Bone marrow (tissue), 2 donors: ENCODE results near the gene PFKFB2.
"Not testable (repeated sequence)": the region's sequence is repeated elsewhere in the genome, so short reads cannot be mapped to it uniquely, and the experiment has no call there.

Experiments
- DNase-seq, 2 donors: peaks; one replicate each; lab custom pipeline; 2025; lab: John Stamatoyannopoulos, UW

Gene PFKFB2

GRCh38 chr1:207039380-207040180 is 13.5 kb upstream of the PFKFB2 start:
- DNase-seq = no peak

DNA sequence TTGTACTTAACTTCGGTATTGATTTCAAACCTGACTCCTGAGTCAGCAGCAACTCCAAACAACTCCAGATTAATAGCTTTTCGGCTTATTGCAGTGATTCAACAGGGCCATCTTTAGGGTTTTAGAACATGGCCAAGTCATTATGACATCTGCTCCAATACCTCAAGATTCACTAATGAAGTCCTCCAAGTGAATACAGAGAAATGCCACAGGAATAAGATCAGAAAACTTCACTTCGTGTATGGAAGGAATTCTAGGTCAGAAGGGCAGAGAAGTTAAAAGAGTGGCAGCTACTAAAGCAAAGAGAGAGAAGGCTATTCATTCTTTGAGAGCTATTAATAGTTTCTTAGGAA is 12.9 kb upstream of the PFKFB2 start:
- no peak for DNase-seq

DNA sequence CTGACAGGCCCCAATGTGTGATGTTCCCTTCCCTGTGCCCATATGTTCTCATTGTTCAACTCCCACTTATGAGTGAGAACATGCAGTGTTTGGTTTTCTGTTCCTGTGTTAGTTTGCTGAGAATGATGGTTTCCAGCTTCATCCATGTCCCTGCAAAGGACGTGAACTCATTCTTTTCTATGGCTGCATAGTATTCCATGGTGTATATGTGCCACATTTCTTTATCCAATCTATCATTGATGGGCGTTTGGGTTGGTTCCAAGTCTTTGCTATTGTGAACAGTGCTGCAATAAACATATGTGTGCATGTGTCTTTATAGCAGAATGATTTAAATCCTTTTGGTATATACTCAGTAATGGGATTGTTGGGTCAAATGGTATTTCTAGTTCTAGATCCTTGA is 11.7 kb upstream of the PFKFB2 start:
- not testable (repeated sequence) for DNase-seq

GRCh38 chr1:207045453-207045852 is 7.6 kb upstream of the PFKFB2 start:
- DNase-seq = no peak

GRCh38 chr1:207047505-207047904 is 5.6 kb upstream of the PFKFB2 start:
- no peak for DNase-seq

- DNase-seq = no peak
Measured at GRCh38 chr1:207048041-207048440, 5.0 kb upstream of the PFKFB2 start.

DNA sequence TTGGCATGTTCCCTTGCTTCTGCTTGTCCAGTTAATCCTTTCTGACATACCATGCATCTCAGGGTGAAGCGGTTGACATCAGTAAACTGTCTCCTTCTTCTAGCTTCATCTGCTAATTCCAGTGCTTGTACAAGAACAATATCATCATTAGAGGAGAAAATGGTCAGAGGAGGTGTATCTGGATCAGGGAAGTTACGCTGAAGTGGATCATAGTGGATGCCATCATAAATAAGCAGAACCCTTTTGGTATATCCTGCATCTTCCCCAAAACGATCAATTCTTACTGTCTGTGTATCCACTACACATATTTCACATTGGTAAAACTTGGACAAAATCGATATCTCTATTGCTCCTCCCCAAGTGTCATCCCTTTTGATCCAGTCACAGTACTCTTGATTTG is 4.0 kb upstream of the PFKFB2 start:
- DNase-seq = no peak

DNA sequence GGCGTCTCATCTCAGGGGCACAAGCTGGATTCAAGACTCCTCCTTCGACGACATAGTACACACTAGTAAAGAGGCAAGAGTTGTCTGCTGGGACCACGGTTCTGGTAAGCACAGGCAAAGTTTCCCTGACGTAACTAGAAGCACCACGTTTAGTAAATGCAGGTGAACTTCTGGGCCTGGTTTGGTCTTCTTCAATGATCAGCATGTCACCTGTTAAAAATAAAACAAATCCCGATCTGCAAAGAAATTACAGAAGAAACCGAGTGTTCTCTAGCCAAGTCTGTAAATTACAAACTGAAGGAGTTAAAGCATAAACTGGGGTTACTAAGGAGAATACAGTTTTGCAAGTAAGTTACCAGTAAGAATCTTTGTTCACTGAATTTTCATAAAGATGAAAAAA is 3.6 kb upstream of the PFKFB2 start:
- DNase-seq = no peak

GRCh38 chr1:207049974-207050391 is 3.1 kb upstream of the PFKFB2 start:
- DNase-seq = peak in 1 of 2 donors; percentile 44

DNA sequence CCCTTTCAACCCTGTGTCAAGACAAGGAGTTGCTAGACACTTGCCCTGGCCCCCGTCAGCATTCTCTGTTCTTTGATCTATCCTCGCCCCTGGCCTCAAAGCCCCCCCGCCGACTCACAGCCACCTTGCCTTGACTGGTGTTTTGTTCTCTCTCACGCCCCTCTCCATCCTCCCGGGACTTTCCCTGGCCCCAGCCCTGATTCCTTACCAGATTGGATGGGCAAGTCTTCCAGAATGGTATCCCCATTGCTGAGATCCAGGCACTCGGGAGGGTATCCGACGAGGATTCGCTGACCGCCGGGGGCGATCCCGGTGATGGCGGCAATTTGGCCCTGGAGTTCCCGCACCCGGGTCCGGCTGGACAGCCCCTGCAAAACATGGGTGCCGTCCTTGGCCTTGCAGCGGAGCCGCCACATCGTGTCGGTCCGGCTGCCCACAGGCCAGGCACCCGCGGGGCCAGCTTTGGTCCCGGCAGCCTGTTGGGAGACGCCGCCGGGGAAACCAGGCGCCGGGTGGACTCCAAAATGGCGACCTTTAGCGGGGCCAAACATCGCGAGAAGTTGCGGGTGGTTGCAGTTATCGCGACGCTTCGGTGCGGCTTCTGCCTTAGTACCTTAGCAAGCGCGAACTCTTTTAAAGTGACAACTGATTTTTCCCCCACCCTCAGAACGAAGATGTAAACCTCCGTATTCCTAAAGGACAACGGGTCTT is 2.4 kb upstream of the PFKFB2 start:
- peak; percentile 60 to 63 for DNase-seq

- no peak for DNase-seq
Measured at GRCh38 chr1:207051191-207051943, 1.7 kb upstream of the PFKFB2 start, which contains the start of gene YOD1. Gene YOD1 (minus strand): TSS chr1:207051208. CDS start chr1:207051030, 178 bp downstream.

- peak in 1 of 2 donors; percentile 65 for DNase-seq
Measured at GRCh38 chr1:207054491-207054890, 1.4 kb downstream of the PFKFB2 start.

GRCh38 chr1:207055386-207056001 is 2.4 kb downstream of the PFKFB2 start:
- DNase-seq = no peak

- DNase-seq = no peak
Measured at GRCh38 chr1:207056673-207057072, 3.6 kb downstream of the PFKFB2 start.

- no peak for DNase-seq
Measured at GRCh38 chr1:207058252-207058651, 5.2 kb downstream of the PFKFB2 start.

GRCh38 chr1:207058878-207059867 is 6.1 kb downstream of the PFKFB2 start:
- DNase-seq = no peak

DNA sequence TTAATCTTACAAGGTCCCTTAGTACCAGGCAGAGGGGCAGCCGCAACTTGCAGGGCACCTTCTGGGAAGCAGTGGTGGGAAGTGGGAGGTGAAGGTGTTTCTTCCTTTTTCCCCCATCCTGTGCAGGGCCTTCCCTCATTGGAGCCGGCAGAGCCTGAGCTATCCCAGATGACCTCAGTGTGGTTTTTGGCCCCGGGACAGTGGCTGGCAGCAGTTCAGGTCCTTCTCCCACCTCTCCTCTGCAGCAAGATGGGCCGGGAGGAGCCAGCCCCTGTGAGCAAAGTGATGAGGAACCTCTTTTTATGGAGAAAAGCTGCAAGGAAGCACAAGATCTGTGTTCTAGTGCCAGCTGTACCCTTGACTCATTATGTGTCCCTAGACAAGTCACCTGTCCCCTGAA is 6.8 kb downstream of the PFKFB2 start:
- DNase-seq = no peak

DNA sequence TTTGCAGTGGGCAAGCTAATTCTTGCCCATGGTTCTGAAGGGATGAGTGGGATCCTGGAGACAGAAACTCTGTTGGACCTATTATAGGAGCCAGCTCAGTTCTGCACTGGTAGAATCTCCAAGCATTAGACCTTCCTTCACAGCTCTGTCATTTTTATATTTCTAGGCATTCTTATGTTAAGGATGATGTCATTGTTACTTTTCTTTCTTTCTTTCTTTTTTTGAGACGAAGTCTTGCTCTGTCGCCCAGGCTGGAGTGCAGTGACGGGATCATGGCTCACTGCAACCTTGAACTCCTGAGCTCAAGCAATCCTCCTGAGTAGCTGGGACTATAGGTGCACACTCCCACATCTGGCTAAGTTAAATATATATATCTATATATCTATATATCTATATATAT is 7.5 kb downstream of the PFKFB2 start:
- DNase-seq = no peak

- no peak for DNase-seq
Measured at GRCh38 chr1:207062058-207062457, 9.0 kb downstream of the PFKFB2 start.

GRCh38 chr1:207063014-207063413 is 9.9 kb downstream of the PFKFB2 start:
- no peak for DNase-seq

DNA sequence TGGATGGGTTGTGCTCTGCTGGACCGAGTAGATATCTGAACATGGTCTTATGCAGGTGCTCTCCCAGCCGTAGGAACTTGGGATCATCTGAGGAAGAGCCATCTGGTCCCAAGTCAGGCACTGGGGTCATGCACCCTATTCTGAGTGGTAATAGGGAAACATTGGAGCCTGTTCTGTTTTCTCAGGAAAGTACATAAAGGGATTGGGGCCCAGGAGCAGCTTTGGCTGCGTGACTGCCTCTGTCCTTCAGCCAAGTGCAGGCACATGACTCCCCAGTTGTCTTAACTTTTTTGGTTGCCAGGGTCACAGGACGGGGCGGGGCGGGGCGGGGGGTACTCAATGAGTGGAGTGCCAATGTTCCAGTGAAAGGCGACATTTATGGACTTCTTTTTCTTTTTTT is 11.5 kb downstream of the PFKFB2 start:
- no peak for DNase-seq
